HepG2 (cell line): ENCODE results near the gene TNP2. TPM values are rescaled to one million over a fixed set of nuclear protein-coding genes. Genes with fewer than 3 reads are reported as not detected.

Source experiments
- CHCHD3 ChIP-seq: sonication (generic); formaldehyde crosslinking; IDR thresholded peaks from 2 replicates; pipeline ENCODE4 v1.8.0; 2022; ENCODE audit warnings: mild to moderate bottlenecking, missing genetic modification reagents, moderate library complexity
- KAT2B ChIP-seq: fragments of 150-350 bp; IDR thresholded peaks from 2 replicates; pipeline ENCODE4 v1.6.1; 2014; ENCODE audit warnings: low read depth, low read length, borderline replicate concordance
- NAIF1 ChIP-seq: sonication (generic); formaldehyde crosslinking; IDR thresholded peaks from 2 replicates; pipeline ENCODE4 v1.5.0; 2020; ENCODE audit warnings: mild to moderate bottlenecking, missing genetic modification reagents, borderline replicate concordance
- SALL2 ChIP-seq: sonication (generic); formaldehyde crosslinking; IDR thresholded peaks from 2 replicates; pipeline ENCODE4 v1.8.1; 2023; ENCODE audit warnings: mild to moderate bottlenecking, missing genetic modification reagents, inconsistent platforms
- ZFP1 ChIP-seq: IDR thresholded peaks from 2 replicates; pipeline ENCODE4 v1.6.1; 2016
- ZNF563 ChIP-seq: sonication (generic); formaldehyde crosslinking; IDR thresholded peaks from 2 replicates; pipeline ENCODE4 v1.8.0; 2022; ENCODE audit warnings: mild to moderate bottlenecking, moderate library complexity, missing genetic modification reagents
- polyA plus RNA-seq, 8 experiments: library from polyadenylated mRNA; depleted of rRNA in 3 of 8; stranded (reverse) in 7 of 8; unstranded in 1 of 8; fragments of >200 nt; fragmentation: Illumina TruSeq in 4 of 8; extraction: Trizol in 4 of 8; gene quantifications; 2 replicates each; pipeline versions ENCODE4 v1.2.1 to v1.2.3, GENCODE V29; 2011 to 2016; ENCODE audit warnings: low read depth in 4 of 8, missing spikeins in 1 of 8, mixed read lengths in 1 of 8; ENCODE audit not compliant: insufficient read depth in 1 of 8
- total RNA-seq, 5 experiments: library from RNA; depleted of rRNA; stranded (reverse); fragments of >200 nt; fragmentation: Illumina TruSeq; extraction: Trizol; gene quantifications; 2 replicates each; pipeline ENCODE4 v1.2.3, GENCODE V29; 2016; ENCODE audit warnings: low read depth in 1 of 5
- TF ChIP-seq, protein P1 (sequence below), 2 experiments: IDR thresholded peaks; 2 replicates each; pipeline ENCODE4 v1.6.1; 2011 to 2012; ENCODE audit warnings: low read length in 2 of 2, borderline replicate concordance in 1 of 2, low read depth in 1 of 2, mild to moderate bottlenecking in 1 of 2, moderate library complexity in 1 of 2
- TF ChIP-seq, protein P2 (sequence below): IDR thresholded peaks from 2 replicates; pipeline ENCODE4 v1.6.1; 2016; ENCODE audit warnings: missing compliant biosample characterization, missing genetic modification reagents, borderline replicate concordance
- TF ChIP-seq, protein P3 (sequence below): sonication (generic); formaldehyde crosslinking; IDR thresholded peaks from 2 replicates; pipeline ENCODE4 v1.4.0; 2020; ENCODE audit warnings: missing genetic modification reagents
- TF ChIP-seq, protein P4 (sequence below): sonication (generic); formaldehyde crosslinking; IDR thresholded peaks from 2 replicates; pipeline ENCODE4 v1.5.0; 2020; ENCODE audit warnings: mild to moderate bottlenecking, missing genetic modification reagents, borderline replicate concordance
- TF ChIP-seq, protein P5 (sequence below): sonication (generic); formaldehyde crosslinking; IDR thresholded peaks from 2 replicates; pipeline ENCODE4 v1.4.0; 2020; ENCODE audit warnings: missing genetic modification reagents, borderline replicate concordance

The TNP2 gene
- total and polyA plus RNA-seq, 2 of the 13 experiments (the other 11 are each of a cell fraction or from before 2014, with no cell fraction given), result not detected

DNA sequence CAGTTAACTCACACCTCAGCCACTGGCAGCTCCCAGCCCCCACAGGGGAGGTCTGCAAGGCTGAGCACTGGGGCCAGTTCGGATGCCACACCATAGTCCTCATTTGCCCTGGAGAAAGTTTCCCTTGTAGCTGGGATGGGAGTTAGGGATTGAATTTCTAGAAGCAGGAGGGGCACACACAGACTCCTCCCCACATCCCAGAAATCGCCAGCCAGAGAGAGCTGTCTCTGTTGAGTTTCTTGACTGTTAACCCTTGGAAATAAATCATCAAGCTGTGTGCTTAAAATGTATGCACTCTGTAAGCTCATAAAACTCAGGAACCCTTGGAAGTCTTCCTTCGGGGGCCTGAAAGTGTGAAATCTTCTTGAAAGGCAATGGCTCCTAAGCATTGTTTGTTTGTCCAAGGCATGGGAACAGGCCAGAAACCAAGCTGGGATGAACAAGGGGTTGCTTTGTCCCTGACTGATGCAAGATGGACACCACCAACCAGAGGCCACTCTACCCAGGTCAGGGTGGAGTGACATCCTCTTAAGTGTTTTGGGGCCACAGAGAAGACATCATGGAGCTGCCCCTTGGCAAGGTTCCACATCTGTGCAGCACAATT is 4.7 kb upstream of the TNP2 start (continued):
- TF ChIP-seq, protein P1, sequence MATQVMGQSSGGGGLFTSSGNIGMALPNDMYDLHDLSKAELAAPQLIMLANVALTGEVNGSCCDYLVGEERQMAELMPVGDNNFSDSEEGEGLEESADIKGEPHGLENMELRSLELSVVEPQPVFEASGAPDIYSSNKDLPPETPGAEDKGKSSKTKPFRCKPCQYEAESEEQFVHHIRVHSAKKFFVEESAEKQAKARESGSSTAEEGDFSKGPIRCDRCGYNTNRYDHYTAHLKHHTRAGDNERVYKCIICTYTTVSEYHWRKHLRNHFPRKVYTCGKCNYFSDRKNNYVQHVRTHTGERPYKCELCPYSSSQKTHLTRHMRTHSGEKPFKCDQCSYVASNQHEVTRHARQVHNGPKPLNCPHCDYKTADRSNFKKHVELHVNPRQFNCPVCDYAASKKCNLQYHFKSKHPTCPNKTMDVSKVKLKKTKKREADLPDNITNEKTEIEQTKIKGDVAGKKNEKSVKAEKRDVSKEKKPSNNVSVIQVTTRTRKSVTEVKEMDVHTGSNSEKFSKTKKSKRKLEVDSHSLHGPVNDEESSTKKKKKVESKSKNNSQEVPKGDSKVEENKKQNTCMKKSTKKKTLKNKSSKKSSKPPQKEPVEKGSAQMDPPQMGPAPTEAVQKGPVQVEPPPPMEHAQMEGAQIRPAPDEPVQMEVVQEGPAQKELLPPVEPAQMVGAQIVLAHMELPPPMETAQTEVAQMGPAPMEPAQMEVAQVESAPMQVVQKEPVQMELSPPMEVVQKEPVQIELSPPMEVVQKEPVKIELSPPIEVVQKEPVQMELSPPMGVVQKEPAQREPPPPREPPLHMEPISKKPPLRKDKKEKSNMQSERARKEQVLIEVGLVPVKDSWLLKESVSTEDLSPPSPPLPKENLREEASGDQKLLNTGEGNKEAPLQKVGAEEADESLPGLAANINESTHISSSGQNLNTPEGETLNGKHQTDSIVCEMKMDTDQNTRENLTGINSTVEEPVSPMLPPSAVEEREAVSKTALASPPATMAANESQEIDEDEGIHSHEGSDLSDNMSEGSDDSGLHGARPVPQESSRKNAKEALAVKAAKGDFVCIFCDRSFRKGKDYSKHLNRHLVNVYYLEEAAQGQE (IDR thresholded peaks at IDR 0.05; ENCODE audit: borderline replicate concordance in 1 of 2, low read depth in 1 of 2, low read length in 2 of 2), result no peak
- no peak for TF ChIP-seq NAIF1 (CRISPR knock-in tag)
- TF ChIP-seq SALL2 (CRISPR knock-in tag), result no peak
- TF ChIP-seq, protein P2, sequence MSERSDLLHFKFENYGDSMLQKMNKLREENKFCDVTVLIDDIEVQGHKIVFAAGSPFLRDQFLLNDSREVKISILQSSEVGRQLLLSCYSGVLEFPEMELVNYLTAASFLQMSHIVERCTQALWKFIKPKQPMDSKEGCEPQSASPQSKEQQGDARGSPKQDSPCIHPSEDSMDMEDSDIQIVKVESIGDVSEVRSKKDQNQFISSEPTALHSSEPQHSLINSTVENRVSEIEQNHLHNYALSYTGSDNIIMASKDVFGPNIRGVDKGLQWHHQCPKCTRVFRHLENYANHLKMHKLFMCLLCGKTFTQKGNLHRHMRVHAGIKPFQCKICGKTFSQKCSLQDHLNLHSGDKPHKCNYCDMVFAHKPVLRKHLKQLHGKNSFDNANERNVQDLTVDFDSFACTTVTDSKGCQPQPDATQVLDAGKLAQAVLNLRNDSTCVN, result no peak
- TF ChIP-seq ZNF563 (CRISPR knock-in tag), result no peak
- TF ChIP-seq KAT2B, result no peak
- TF ChIP-seq, protein P3, sequence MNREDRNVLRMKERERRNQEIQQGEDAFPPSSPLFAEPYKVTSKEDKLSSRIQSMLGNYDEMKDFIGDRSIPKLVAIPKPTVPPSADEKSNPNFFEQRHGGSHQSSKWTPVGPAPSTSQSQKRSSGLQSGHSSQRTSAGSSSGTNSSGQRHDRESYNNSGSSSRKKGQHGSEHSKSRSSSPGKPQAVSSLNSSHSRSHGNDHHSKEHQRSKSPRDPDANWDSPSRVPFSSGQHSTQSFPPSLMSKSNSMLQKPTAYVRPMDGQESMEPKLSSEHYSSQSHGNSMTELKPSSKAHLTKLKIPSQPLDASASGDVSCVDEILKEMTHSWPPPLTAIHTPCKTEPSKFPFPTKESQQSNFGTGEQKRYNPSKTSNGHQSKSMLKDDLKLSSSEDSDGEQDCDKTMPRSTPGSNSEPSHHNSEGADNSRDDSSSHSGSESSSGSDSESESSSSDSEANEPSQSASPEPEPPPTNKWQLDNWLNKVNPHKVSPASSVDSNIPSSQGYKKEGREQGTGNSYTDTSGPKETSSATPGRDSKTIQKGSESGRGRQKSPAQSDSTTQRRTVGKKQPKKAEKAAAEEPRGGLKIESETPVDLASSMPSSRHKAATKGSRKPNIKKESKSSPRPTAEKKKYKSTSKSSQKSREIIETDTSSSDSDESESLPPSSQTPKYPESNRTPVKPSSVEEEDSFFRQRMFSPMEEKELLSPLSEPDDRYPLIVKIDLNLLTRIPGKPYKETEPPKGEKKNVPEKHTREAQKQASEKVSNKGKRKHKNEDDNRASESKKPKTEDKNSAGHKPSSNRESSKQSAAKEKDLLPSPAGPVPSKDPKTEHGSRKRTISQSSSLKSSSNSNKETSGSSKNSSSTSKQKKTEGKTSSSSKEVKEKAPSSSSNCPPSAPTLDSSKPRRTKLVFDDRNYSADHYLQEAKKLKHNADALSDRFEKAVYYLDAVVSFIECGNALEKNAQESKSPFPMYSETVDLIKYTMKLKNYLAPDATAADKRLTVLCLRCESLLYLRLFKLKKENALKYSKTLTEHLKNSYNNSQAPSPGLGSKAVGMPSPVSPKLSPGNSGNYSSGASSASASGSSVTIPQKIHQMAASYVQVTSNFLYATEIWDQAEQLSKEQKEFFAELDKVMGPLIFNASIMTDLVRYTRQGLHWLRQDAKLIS (CRISPR knock-in tag), result no peak
- TF ChIP-seq, protein P4, sequence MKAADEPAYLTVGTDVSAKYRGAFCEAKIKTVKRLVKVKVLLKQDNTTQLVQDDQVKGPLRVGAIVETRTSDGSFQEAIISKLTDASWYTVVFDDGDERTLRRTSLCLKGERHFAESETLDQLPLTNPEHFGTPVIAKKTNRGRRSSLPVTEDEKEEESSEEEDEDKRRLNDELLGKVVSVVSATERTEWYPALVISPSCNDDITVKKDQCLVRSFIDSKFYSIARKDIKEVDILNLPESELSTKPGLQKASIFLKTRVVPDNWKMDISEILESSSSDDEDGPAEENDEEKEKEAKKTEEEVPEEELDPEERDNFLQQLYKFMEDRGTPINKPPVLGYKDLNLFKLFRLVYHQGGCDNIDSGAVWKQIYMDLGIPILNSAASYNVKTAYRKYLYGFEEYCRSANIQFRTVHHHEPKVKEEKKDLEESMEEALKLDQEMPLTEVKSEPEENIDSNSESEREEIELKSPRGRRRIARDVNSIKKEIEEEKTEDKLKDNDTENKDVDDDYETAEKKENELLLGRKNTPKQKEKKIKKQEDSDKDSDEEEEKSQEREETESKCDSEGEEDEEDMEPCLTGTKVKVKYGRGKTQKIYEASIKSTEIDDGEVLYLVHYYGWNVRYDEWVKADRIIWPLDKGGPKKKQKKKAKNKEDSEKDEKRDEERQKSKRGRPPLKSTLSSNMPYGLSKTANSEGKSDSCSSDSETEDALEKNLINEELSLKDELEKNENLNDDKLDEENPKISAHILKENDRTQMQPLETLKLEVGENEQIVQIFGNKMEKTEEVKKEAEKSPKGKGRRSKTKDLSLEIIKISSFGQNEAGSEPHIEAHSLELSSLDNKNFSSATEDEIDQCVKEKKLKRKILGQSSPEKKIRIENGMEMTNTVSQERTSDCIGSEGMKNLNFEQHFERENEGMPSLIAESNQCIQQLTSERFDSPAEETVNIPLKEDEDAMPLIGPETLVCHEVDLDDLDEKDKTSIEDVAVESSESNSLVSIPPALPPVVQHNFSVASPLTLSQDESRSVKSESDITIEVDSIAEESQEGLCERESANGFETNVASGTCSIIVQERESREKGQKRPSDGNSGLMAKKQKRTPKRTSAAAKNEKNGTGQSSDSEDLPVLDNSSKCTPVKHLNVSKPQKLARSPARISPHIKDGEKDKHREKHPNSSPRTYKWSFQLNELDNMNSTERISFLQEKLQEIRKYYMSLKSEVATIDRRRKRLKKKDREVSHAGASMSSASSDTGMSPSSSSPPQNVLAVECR (CRISPR knock-in tag), result no peak
- TF ChIP-seq ZFP1 (CRISPR knock-in tag), result no peak
- TF ChIP-seq, protein P5, sequence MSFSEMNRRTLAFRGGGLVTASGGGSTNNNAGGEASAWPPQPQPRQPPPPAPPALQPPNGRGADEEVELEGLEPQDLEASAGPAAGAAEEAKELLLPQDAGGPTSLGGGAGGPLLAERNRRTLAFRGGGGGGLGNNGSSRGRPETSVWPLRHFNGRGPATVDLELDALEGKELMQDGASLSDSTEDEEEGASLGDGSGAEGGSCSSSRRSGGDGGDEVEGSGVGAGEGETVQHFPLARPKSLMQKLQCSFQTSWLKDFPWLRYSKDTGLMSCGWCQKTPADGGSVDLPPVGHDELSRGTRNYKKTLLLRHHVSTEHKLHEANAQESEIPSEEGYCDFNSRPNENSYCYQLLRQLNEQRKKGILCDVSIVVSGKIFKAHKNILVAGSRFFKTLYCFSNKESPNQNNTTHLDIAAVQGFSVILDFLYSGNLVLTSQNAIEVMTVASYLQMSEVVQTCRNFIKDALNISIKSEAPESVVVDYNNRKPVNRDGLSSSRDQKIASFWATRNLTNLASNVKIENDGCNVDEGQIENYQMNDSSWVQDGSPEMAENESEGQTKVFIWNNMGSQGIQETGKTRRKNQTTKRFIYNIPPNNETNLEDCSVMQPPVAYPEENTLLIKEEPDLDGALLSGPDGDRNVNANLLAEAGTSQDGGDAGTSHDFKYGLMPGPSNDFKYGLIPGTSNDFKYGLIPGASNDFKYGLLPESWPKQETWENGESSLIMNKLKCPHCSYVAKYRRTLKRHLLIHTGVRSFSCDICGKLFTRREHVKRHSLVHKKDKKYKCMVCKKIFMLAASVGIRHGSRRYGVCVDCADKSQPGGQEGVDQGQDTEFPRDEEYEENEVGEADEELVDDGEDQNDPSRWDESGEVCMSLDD (CRISPR knock-in tag), result no peak
- no peak for TF ChIP-seq CHCHD3 (CRISPR knock-in tag)
